Neural cell (in vitro differentiated cells): ENCODE results near the gene CAPN6. TPM values are rescaled to one million over a fixed set of nuclear protein-coding genes. Genes with fewer than 3 reads are reported as not detected.

Source experiments
- H2AFZ ChIP-seq: fragments of 200-600, 300-800 bp; sonication (generic), shearing (Covaris generic); 2 replicates; pipeline ENCODE4 v1.6.0; 2014; ENCODE audit warnings: low read depth, mild to moderate bottlenecking, antibody characterized with exemption, low read length, moderate library complexity
- H3F3A ChIP-seq: fragments of 200-600 bp; shearing (Covaris generic); 2 replicates; pipeline ENCODE4 v1.6.1; 2016; ENCODE audit warnings: mild to moderate bottlenecking, moderate library complexity, mixed read lengths, antibody characterized with exemption, low read length; ENCODE audit not compliant: insufficient read depth, poor library complexity, severe bottlenecking
- H3K27ac ChIP-seq: fragments of 200-600, 300-800 bp; sonication (generic), shearing (Covaris generic); 2 replicates; pipeline ENCODE4 v1.5.1; 2014; ENCODE audit warnings: mild to moderate bottlenecking, low read length, moderate library complexity
- H3K27me3 ChIP-seq: fragments of 300-800, 200-600 bp; sonication (generic), shearing (Covaris generic); 2 replicates; pipeline ENCODE4 v1.6.0; 2014; ENCODE audit warnings: mild to moderate bottlenecking, low read depth, low read length, moderate library complexity; ENCODE audit not compliant: insufficient read depth
- H3K36me3 ChIP-seq: fragments of 300-800, 200-600 bp; sonication (generic), shearing (Covaris generic); 2 replicates; pipeline ENCODE4 v1.5.1; 2014; ENCODE audit warnings: mild to moderate bottlenecking, antibody characterized with exemption, low read length, moderate library complexity; ENCODE audit not compliant: insufficient read depth
- H3K4me2 ChIP-seq: fragments of 300-800, 200-600 bp; sonication (generic), shearing (Covaris generic); 2 replicates; pipeline ENCODE4 v1.6.0; 2014; ENCODE audit warnings: mild to moderate bottlenecking, low read length
- H3K4me3 ChIP-seq: fragments of 300-800, 200-600 bp; sonication (generic), shearing (Covaris generic); 2 replicates; pipeline ENCODE4 v1.5.1; 2014; ENCODE audit warnings: mild to moderate bottlenecking, low read length, moderate library complexity
- H3K79me2 ChIP-seq: fragments of 200-600 bp; shearing (Covaris generic); replicated peaks from 2 replicates; pipeline ENCODE4 v1.6.0; 2014; ENCODE audit warnings: mild to moderate bottlenecking, low read length, moderate library complexity; ENCODE audit not compliant: insufficient read depth
- H3K9ac ChIP-seq: fragments of 300-800, 200-600 bp; sonication (generic), shearing (Covaris generic); 2 replicates; pipeline ENCODE4 v1.6.1; 2016; ENCODE audit warnings: mild to moderate bottlenecking, low read length, mixed read lengths
- H3K9me2 ChIP-seq: fragments of 200-600 bp; shearing (Covaris generic); 2 replicates; pipeline ENCODE4 v1.6.1; 2016; ENCODE audit warnings: mild to moderate bottlenecking, low read length, mixed read lengths; ENCODE audit not compliant: insufficient read depth
- H3K9me3 ChIP-seq: fragments of 200-600, 300-800 bp; sonication (generic), shearing (Covaris generic); 2 replicates; pipeline ENCODE4 v1.6.1; 2016; ENCODE audit warnings: mild to moderate bottlenecking, mixed run types, low read length, moderate library complexity, mixed read lengths
- H4K20me1 ChIP-seq: fragments of 200-600 bp; shearing (Covaris generic); 2 replicates; pipeline ENCODE4 v1.6.1; 2016; ENCODE audit warnings: mild to moderate bottlenecking, mixed run types; ENCODE audit not compliant: insufficient read depth
- EP300 ChIP-seq: fragments of 450-650 bp; conservative IDR thresholded peaks from 2 replicates; pipeline ENCODE4 v1.6.1; 2014; ENCODE audit warnings: antibody characterized with exemption, mild to moderate bottlenecking, moderate library complexity; ENCODE audit not compliant: poor library complexity, severe bottlenecking
- EZH2 ChIP-seq: fragments of 200-600, 300-800 bp; shearing (Covaris generic), sonication (generic); IDR thresholded peaks from 2 replicates; pipeline ENCODE4 v1.6.1; 2014; ENCODE audit warnings: antibody characterized with exemption, low read length, borderline replicate concordance, mild to moderate bottlenecking; ENCODE audit not compliant: insufficient read depth, poor library complexity, severe bottlenecking
- MXI1 ChIP-seq: fragments of 450-650 bp; conservative IDR thresholded peaks from 2 replicates; pipeline ENCODE4 v1.6.1; 2014; ENCODE audit warnings: antibody characterized with exemption, mild to moderate bottlenecking; ENCODE audit not compliant: poor library complexity, severe bottlenecking
- POLR2AphosphoS5 ChIP-seq: IDR thresholded peaks from 2 replicates; pipeline ENCODE4 v1.6.1; 2012
- RAD21 ChIP-seq: fragments of 450-650 bp; conservative IDR thresholded peaks from 2 replicates; pipeline ENCODE4 v1.6.1; 2014; ENCODE audit warnings: antibody characterized with exemption, mild to moderate bottlenecking, moderate library complexity
- SMC3 ChIP-seq: fragments of 450-650 bp; conservative IDR thresholded peaks from 2 replicates; pipeline ENCODE4 v1.6.1; 2014; ENCODE audit warnings: antibody characterized with exemption, mild to moderate bottlenecking, moderate library complexity; ENCODE audit not compliant: poor library complexity
- TAF1 ChIP-seq: IDR thresholded peaks from 2 replicates; pipeline ENCODE4 v1.6.1; 2012; ENCODE audit warnings: low read depth
- polyA plus RNA-seq: library from polyadenylated mRNA; depleted of rRNA; stranded (reverse); fragments of >200 nt; gene quantifications from 2 replicates; pipeline ENCODE4 v1.2.3, GENCODE V29; 2014
- TF ChIP-seq, protein P1 (sequence below): fragments of 450-650 bp; IDR thresholded peaks from 2 replicates; pipeline ENCODE4 v1.5.1; 2014; ENCODE audit warnings: antibody characterized with exemption, mild to moderate bottlenecking, moderate library complexity; ENCODE audit not compliant: poor library complexity, severe bottlenecking
- TF ChIP-seq, protein P2 (sequence below): IDR thresholded peaks from 2 replicates; pipeline ENCODE4 v1.6.1; 2012; ENCODE audit warnings: borderline replicate concordance

Gene CAPN6
- polyA plus RNA-seq, 1 donor from 2014 or later = 0.46 TPM

DNA sequence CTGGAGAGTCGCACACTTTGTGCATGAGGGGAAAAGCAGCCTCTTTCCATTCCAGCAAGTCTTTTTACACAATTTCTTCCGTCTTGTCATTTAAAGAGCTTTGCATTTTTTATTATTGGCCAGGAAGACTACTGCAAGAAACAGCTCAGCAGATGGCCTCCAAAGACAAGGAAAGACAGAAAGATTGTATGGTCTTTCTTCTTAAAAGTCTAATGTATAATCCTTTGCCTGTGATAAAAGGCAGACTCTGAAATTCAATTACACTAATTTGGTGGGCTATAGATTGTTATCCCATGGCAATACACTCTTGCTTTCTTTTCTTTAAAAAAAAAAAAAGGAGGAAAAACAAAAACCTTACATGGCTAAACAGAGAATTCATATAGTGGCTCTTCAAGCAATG is 5.9 kb downstream of the CAPN6 start:
- no peak overlapping the region for H3K4me3 ChIP-seq
- no peaks in the 10 kb centered on the region for H3K27me3 ChIP-seq
- H3F3A ChIP-seq = no peaks in the 10 kb centered on the region
- TF ChIP-seq, protein P1, sequence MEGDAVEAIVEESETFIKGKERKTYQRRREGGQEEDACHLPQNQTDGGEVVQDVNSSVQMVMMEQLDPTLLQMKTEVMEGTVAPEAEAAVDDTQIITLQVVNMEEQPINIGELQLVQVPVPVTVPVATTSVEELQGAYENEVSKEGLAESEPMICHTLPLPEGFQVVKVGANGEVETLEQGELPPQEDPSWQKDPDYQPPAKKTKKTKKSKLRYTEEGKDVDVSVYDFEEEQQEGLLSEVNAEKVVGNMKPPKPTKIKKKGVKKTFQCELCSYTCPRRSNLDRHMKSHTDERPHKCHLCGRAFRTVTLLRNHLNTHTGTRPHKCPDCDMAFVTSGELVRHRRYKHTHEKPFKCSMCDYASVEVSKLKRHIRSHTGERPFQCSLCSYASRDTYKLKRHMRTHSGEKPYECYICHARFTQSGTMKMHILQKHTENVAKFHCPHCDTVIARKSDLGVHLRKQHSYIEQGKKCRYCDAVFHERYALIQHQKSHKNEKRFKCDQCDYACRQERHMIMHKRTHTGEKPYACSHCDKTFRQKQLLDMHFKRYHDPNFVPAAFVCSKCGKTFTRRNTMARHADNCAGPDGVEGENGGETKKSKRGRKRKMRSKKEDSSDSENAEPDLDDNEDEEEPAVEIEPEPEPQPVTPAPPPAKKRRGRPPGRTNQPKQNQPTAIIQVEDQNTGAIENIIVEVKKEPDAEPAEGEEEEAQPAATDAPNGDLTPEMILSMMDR = peak; percentile 51
- peak; percentile 56 for TF ChIP-seq RAD21
- no peak for TF ChIP-seq TAF1
- no peak for TF ChIP-seq POLR2AphosphoS5
- peak; percentile 63 for TF ChIP-seq SMC3
- no peak overlapping the region for H2AFZ ChIP-seq
- H4K20me1 ChIP-seq = no peaks in the 10 kb centered on the region
- no peak overlapping the region for H3K9ac ChIP-seq
- no peak overlapping the region for H3K4me2 ChIP-seq
- no peaks in the 10 kb centered on the region for H3K36me3 ChIP-seq
- H3K9me2 ChIP-seq = no peaks in the 10 kb centered on the region
- no peaks in the 10 kb centered on the region for H3K9me3 ChIP-seq
- H3K79me2 ChIP-seq = no peaks in the 10 kb centered on the region
- no peak overlapping the region for H3K27ac ChIP-seq

DNA sequence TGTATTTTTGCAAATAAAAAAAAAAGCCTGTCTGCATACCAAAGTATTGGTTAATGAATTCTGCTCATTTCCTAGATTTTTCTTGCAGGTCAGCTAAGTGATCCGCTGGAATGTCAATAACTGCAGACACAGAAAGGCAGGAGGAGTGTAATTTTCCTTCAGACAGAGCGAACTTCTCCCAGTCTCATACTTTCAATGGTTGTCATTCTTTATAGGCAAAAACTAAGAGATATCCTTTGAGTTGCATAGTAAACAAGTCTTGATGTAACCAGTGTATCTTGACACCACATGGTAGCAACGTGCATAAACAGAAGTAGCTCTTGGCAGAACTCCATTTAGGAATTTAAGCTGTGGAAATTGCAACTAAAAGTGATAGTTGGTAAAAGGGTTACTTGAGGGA is 8.2 kb downstream of the CAPN6 start:
- no peak overlapping the region for H3K4me2 ChIP-seq
- no peak overlapping the region for H3K27ac ChIP-seq
- no peak overlapping the region for H3K9ac ChIP-seq
- no peaks in the 10 kb centered on the region for H3K79me2 ChIP-seq
- no peaks in the 10 kb centered on the region for H3K9me2 ChIP-seq
- no peaks in the 10 kb centered on the region for H3F3A ChIP-seq
- H3K9me3 ChIP-seq = no peaks in the 10 kb centered on the region
- no peak overlapping the region for H3K4me3 ChIP-seq
- TF ChIP-seq MXI1 (no peak), EP300 (no peak), EZH2 (no peak)
- TF ChIP-seq, protein P1 = no peak
- H2AFZ ChIP-seq = no peak overlapping the region
- H4K20me1 ChIP-seq = no peaks in the 10 kb centered on the region
- no peaks in the 10 kb centered on the region for H3K36me3 ChIP-seq
- H3K27me3 ChIP-seq = no peaks in the 10 kb centered on the region

DNA sequence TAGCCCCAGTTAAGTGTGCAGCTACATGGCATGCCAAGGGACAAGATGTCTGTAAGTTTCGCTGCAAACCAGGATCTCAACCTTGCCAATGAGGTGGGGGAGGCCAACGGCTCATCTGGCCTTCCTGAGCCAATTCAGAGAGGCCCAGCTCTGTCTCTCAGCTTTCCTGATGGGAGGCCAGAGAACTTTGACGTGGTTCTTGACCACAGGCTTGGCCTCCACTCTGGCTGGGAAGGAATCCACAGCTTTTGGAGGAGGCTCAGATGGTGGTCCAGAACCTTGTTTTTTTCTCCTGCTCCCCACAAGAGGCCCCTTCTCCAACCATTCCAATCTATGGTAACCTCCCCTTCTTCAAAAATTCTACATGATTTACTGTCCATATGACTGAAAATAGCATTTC is 9.8 kb downstream of the CAPN6 start:
- no peaks in the 10 kb centered on the region for H4K20me1 ChIP-seq
- no peaks in the 10 kb centered on the region for H3K9me2 ChIP-seq
- no peak for TF ChIP-seq EP300
- TF ChIP-seq EZH2 = no peak
- TF ChIP-seq POLR2AphosphoS5 = no peak
- TF ChIP-seq SMC3 = no peak
- no peak for TF ChIP-seq TAF1
- TF ChIP-seq, protein P1 = no peak
- TF ChIP-seq MXI1 = no peak
- TF ChIP-seq, protein P2, sequence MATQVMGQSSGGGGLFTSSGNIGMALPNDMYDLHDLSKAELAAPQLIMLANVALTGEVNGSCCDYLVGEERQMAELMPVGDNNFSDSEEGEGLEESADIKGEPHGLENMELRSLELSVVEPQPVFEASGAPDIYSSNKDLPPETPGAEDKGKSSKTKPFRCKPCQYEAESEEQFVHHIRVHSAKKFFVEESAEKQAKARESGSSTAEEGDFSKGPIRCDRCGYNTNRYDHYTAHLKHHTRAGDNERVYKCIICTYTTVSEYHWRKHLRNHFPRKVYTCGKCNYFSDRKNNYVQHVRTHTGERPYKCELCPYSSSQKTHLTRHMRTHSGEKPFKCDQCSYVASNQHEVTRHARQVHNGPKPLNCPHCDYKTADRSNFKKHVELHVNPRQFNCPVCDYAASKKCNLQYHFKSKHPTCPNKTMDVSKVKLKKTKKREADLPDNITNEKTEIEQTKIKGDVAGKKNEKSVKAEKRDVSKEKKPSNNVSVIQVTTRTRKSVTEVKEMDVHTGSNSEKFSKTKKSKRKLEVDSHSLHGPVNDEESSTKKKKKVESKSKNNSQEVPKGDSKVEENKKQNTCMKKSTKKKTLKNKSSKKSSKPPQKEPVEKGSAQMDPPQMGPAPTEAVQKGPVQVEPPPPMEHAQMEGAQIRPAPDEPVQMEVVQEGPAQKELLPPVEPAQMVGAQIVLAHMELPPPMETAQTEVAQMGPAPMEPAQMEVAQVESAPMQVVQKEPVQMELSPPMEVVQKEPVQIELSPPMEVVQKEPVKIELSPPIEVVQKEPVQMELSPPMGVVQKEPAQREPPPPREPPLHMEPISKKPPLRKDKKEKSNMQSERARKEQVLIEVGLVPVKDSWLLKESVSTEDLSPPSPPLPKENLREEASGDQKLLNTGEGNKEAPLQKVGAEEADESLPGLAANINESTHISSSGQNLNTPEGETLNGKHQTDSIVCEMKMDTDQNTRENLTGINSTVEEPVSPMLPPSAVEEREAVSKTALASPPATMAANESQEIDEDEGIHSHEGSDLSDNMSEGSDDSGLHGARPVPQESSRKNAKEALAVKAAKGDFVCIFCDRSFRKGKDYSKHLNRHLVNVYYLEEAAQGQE = no peak
- no peak for TF ChIP-seq RAD21
- no peaks in the 10 kb centered on the region for H3K79me2 ChIP-seq
- H3K27me3 ChIP-seq = no peaks in the 10 kb centered on the region
- H3F3A ChIP-seq = no peaks in the 10 kb centered on the region
- peak overlapping the region; percentile 66 for H3K27ac ChIP-seq
- no peaks in the 10 kb centered on the region for H3K9me3 ChIP-seq
- no peak overlapping the region for H2AFZ ChIP-seq
- no peak overlapping the region for H3K4me3 ChIP-seq
- no peak overlapping the region for H3K4me2 ChIP-seq
- no peak overlapping the region for H3K9ac ChIP-seq
- H3K36me3 ChIP-seq = no peaks in the 10 kb centered on the region
